DOHH2 (cell line): ENCODE data around the gene RTCB.

Experiments
- H3F3A ChIP-seq: fragments of 200-600 bp; sonication (generic), shearing (Covaris generic); 2 replicates; pipeline ENCODE4 v1.6.0; 2016; ENCODE audit warnings: antibody characterized with exemption, mild to moderate bottlenecking; ENCODE audit not compliant: control insufficient read depth, insufficient read depth
- H3K27ac ChIP-seq: fragments of 200-600 bp; sonication (generic); 2 replicates; pipeline ENCODE4 v1.5.1; 2014; ENCODE audit warnings: low read depth, mild to moderate bottlenecking, low read length, moderate library complexity
- H3K27me3 ChIP-seq: fragments of 200-600 bp; sonication (generic); 2 replicates; pipeline ENCODE4 v1.6.1; 2014; ENCODE audit warnings: mild to moderate bottlenecking, low read length, mixed read lengths; ENCODE audit not compliant: control insufficient read depth
- H3K36me3 ChIP-seq: fragments of 200-600 bp; sonication (generic); 2 replicates; pipeline ENCODE4 v1.6.1; 2014; ENCODE audit warnings: mild to moderate bottlenecking, low read length, moderate library complexity, mixed read lengths; ENCODE audit not compliant: control insufficient read depth
- H3K4me1 ChIP-seq: fragments of 200-600 bp; sonication (generic); 2 replicates; pipeline ENCODE4 v1.6.1; 2014; ENCODE audit warnings: mild to moderate bottlenecking, low read length, mixed read lengths; ENCODE audit not compliant: control insufficient read depth
- H3K4me2 ChIP-seq: fragments of 200-600 bp; sonication (generic); 2 replicates; pipeline ENCODE4 v1.6.0; 2014; ENCODE audit warnings: mild to moderate bottlenecking, low read length, moderate library complexity
- H3K4me3 ChIP-seq: fragments of 200-600 bp; sonication (generic); 2 replicates; pipeline ENCODE4 v1.5.1; 2014; ENCODE audit warnings: mild to moderate bottlenecking, low read length, mixed read lengths
- H3K79me2 ChIP-seq: fragments of 200-600 bp; sonication (generic); 2 replicates; pipeline ENCODE4 v1.6.1; 2014; ENCODE audit warnings: mild to moderate bottlenecking, low read length, mixed read lengths; ENCODE audit not compliant: control insufficient read depth
- H3K9me2 ChIP-seq: fragments of 200-600 bp; sonication (generic); replicated peaks from 2 replicates; pipeline ENCODE4 v1.6.1; 2014; ENCODE audit warnings: mild to moderate bottlenecking, low read length, mixed read lengths; ENCODE audit not compliant: control insufficient read depth
- H3K9me3 ChIP-seq: fragments of 200-600 bp; sonication (generic); 2 replicates; pipeline ENCODE4 v1.6.1; 2014; ENCODE audit warnings: antibody characterized with exemption, low read length, mixed read lengths; ENCODE audit not compliant: control insufficient read depth, insufficient read depth
- H4K20me1 ChIP-seq: fragments of 200-600 bp; sonication (generic); 2 replicates; pipeline ENCODE4 v1.6.0; 2014; ENCODE audit warnings: low read depth, mild to moderate bottlenecking, antibody characterized with exemption, low read length, moderate library complexity; ENCODE audit not compliant: control insufficient read depth, insufficient read depth
- CTCF ChIP-seq: fragments of 200-600 bp; sonication (generic); IDR thresholded peaks from one replicate; pipeline ENCODE4 v1.5.1; 2014; ENCODE audit warnings: antibody characterized with exemption, mild to moderate bottlenecking, low read depth, low read length; ENCODE audit not compliant: poor library complexity, severe bottlenecking
- EZH2phosphoT487 ChIP-seq: fragments of 200-600 bp; sonication (generic); IDR thresholded peaks from 2 replicates; pipeline ENCODE4 v1.6.1; 2017; ENCODE audit warnings: borderline replicate concordance, mild to moderate bottlenecking, antibody characterized with exemption, low read length, moderate library complexity, mixed read lengths

RTCB gene

GRCh38 chr22:32340411-32340810 is 71.6 kb downstream of the RTCB start:
- Histone ChIP-seq H3K9me3 (no peaks in the 10 kb centered on the region), H3K4me3 (no peak overlapping the region), H3K4me2 (no peak overlapping the region), H3K27me3 (no peaks in the 10 kb centered on the region), H3K36me3 (no peaks in the 10 kb centered on the region), H3K9me2 (no peaks in the 10 kb centered on the region), H3K79me2 (no peaks in the 10 kb centered on the region), H3K27ac (no peak overlapping the region), H3F3A (no peaks in the 10 kb centered on the region), H4K20me1 (no peaks in the 10 kb centered on the region), H3K4me1 (no peaks in the 10 kb centered on the region)
- TF ChIP-seq EZH2phosphoT487 (no peak), CTCF (no peak)

GRCh38 chr22:32339190-32340012 is 72.6 kb downstream of the RTCB start:
- Histone ChIP-seq H4K20me1 (no peaks in the 10 kb centered on the region), H3K4me1 (no peaks in the 10 kb centered on the region), H3K27ac (no peak overlapping the region), H3K9me2 (no peaks in the 10 kb centered on the region), H3K27me3 (no peaks in the 10 kb centered on the region), H3K36me3 (no peaks in the 10 kb centered on the region), H3K79me2 (no peaks in the 10 kb centered on the region), H3F3A (no peaks in the 10 kb centered on the region), H3K9me3 (no peaks in the 10 kb centered on the region), H3K4me3 (no peak overlapping the region), H3K4me2 (no peak overlapping the region)
- TF ChIP-seq EZH2phosphoT487 (no peak), CTCF (no peak)

- H3K27ac ChIP-seq: no peak overlapping the region
- H3K4me2 ChIP-seq: no peak overlapping the region
- no peak overlapping the region for H3K4me3 ChIP-seq
- H3K36me3 ChIP-seq: no peaks in the 10 kb centered on the region
- H3K79me2 ChIP-seq: no peaks in the 10 kb centered on the region
- no peaks in the 10 kb centered on the region for H3K4me1 ChIP-seq
- no peaks in the 10 kb centered on the region for H3K9me3 ChIP-seq
- H3K27me3 ChIP-seq: no peaks in the 10 kb centered on the region
- no peaks in the 10 kb centered on the region for H3F3A ChIP-seq
- H4K20me1 ChIP-seq: no peaks in the 10 kb centered on the region
- TF ChIP-seq CTCF (no peak), EZH2phosphoT487 (no peak)
- H3K9me2 ChIP-seq: no peaks in the 10 kb centered on the region
These were observed 73.3 kb downstream of the RTCB start for GRCh38 chr22:32338757-32339156.
